GM18858 (cell line): ENCODE measurements around the gene TBC1D5.
"Not testable (repeated sequence)": the region's sequence is repeated elsewhere in the genome, so short reads cannot be mapped to it uniquely, and the experiment has no call there.

Experiments used
- ATAC-seq: cut with Tn5 transposase; IDR thresholded peaks from one replicate; pipeline ENCODE4 v1.9.1; 2021; ENCODE audit not compliant: unreplicated experiment

TBC1D5 gene

GRCh38 chr3:17648630-17649355 is 93.6 kb downstream of the TBC1D5 start:
- not testable (repeated sequence) for ATAC-seq

- ATAC-seq = no peak
These were observed 97.2 kb downstream of the TBC1D5 start for GRCh38 chr3:17645074-17645698.

- ATAC-seq = no peak
These were observed 98.7 kb downstream of the TBC1D5 start for GRCh38 chr3:17643691-17644090.

GRCh38 chr3:17642474-17642873 is 100.0 kb downstream of the TBC1D5 start:
- no peak for ATAC-seq

GRCh38 chr3:17640466-17640865 is 102.0 kb downstream of the TBC1D5 start:
- no peak for ATAC-seq

- ATAC-seq = no peak
These were observed 102.7 kb downstream of the TBC1D5 start for GRCh38 chr3:17639765-17640164.

GRCh38 chr3:17639257-17639656 is 103.2 kb downstream of the TBC1D5 start:
- no peak for ATAC-seq

GRCh38 chr3:17638356-17638755 is 104.1 kb downstream of the TBC1D5 start:
- no peak for ATAC-seq

GRCh38 chr3:17635675-17636074 is 106.8 kb downstream of the TBC1D5 start:
- not testable (repeated sequence) for ATAC-seq

- no peak for ATAC-seq
These were observed 107.5 kb downstream of the TBC1D5 start for GRCh38 chr3:17634964-17635363.

- ATAC-seq = no peak
These were observed 108.2 kb downstream of the TBC1D5 start for GRCh38 chr3:17634201-17634600.

- ATAC-seq = peak; percentile 59
These were observed 109.9 kb downstream of the TBC1D5 start for GRCh38 chr3:17632401-17633100.

- ATAC-seq = no peak
These were observed 110.8 kb downstream of the TBC1D5 start for GRCh38 chr3:17631609-17632008.

- no peak for ATAC-seq
These were observed 113.0 kb downstream of the TBC1D5 start for GRCh38 chr3:17629400-17629799.

GRCh38 chr3:17626395-17626794 is 116.0 kb downstream of the TBC1D5 start:
- no peak for ATAC-seq

GRCh38 chr3:17625133-17625532 is 117.3 kb downstream of the TBC1D5 start:
- ATAC-seq = no peak

GRCh38 chr3:17623464-17623863 is 119.0 kb downstream of the TBC1D5 start:
- ATAC-seq = no peak

GRCh38 chr3:17619968-17620367 is 122.5 kb downstream of the TBC1D5 start:
- no peak for ATAC-seq

- not testable (repeated sequence) for ATAC-seq
These were observed 129.4 kb downstream of the TBC1D5 start for GRCh38 chr3:17613017-17613416.

GRCh38 chr3:17607905-17608304 is 134.5 kb downstream of the TBC1D5 start:
- ATAC-seq = no peak

GRCh38 chr3:17605934-17606333 is 136.5 kb downstream of the TBC1D5 start:
- ATAC-seq = no peak

- ATAC-seq = no peak
These were observed 137.4 kb downstream of the TBC1D5 start for GRCh38 chr3:17605032-17605431.
